ENCODE measurements around the gene HGS.
A peak's percentile ranks its signal among the peaks of the same experiment; 100 is the strongest.
"Not testable (repeated sequence)": the region's sequence is repeated elsewhere in the genome, so short reads cannot be mapped to it uniquely, and the experiment has no call there.

Gene HGS

DNA sequence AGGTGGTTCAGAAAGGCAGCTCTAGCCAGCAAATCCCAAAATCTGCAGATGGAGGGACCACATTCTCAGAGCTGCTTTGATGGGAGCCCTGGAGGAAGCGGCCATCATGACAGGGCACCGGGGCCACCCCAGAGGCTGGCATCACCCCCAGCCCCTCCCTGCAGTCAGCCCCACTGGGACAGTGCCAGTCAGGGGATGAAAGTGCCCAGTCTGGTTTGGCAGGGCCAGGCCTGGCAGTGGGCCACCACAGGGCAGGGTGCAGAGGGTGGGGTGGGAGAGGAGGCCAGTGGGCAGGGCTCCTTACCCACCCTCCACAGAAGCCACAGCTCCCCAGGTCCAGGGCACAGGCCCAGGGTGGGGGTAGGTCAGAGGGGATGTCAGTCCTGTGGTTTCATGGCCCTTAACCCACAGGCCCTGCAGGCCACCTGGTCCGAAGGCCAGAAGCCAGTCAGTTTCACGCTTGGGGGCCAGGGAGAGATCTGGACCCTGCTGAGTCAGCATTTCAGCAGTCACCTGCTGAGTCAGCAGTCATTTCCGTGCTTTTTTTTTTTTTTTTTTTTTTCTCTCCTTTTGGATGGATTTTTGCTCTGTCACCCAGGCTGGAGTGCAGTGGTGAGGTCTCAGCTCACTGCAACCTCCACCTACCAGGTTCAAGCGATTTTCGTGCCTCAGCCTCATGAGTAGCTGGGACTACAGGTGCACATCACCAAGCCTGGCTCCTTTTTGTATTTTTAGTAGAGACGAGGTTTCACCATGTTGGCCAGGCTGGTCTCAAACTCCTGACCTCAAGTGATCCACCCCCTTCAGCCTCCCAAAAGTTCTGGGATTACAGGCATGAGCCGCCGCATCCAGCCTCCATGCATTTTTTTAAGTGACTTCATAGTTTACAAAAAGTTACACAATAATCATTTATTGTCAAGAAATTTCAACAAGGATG, 38.6 kb downstream of the HGS start:
- no peak for DNase-seq

DNA sequence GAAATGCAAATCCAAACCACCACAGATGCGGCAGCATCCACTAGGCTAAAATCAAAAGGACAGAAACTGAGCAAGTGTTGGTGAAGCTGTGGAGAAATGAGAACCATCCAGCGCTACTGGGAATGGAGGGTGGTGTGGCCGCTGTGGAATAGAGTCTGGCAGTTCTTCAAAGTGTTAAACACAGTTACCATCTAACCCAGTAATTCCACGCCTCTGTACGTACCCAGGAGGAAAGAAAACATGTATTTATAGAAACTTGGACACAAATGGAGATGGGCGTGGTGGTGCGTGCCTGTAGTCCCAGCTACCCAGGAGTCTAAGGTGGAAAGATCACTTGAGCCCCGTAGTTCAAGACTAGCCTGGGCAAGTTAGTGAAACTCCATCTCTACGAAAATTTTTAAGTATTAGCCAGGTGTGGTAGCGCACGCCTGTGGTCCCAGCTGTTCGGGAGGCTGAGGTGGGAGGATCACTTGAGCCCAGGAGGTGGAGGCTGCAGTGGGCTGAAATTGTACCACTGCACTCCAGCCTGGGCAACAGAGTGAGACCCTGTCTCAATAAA, 39.9 kb downstream of the HGS start:
- DNase-seq: no peak

DNA sequence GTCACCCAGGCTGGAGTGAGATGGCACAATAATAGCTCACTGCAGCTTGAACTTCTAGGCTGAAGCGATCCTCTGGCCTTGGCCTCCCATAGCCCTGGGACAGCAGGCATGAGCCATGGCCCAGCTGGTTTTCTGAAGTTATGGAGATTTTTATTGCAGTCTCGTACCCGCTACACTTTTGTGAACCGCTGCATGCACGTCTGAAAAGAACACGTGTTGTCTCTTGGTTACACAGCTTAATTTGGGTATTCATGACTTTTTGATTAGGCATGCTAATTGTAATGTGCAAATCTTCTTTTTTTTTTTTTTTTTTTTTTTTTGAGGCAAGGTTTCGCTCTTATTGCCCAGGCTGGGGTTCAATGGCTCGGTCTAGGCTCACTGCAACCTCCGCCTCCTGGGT, 41.6 kb downstream of the HGS start:
- DNase-seq: no peak

DNA sequence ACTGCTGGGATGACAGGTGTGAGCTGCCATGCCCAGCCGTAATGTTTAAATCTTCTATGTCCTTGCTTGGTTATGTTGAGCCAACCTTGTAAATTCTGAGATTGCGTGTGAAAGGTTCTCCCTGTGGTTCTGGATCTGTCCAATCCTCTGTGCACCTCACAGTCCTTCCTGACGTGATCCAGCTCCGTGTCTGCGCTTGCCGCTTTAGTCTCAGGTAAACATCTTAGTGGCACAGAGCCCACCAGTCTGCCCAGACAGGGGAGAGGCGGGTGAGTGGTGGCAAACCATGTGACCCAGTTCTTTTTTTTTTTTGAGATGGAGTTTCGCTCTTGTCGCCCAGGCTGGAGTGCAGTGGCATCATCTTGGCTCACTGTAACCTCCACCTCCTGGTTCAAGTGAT, 42.2 kb downstream of the HGS start:
- DNase-seq: no peak

DNA sequence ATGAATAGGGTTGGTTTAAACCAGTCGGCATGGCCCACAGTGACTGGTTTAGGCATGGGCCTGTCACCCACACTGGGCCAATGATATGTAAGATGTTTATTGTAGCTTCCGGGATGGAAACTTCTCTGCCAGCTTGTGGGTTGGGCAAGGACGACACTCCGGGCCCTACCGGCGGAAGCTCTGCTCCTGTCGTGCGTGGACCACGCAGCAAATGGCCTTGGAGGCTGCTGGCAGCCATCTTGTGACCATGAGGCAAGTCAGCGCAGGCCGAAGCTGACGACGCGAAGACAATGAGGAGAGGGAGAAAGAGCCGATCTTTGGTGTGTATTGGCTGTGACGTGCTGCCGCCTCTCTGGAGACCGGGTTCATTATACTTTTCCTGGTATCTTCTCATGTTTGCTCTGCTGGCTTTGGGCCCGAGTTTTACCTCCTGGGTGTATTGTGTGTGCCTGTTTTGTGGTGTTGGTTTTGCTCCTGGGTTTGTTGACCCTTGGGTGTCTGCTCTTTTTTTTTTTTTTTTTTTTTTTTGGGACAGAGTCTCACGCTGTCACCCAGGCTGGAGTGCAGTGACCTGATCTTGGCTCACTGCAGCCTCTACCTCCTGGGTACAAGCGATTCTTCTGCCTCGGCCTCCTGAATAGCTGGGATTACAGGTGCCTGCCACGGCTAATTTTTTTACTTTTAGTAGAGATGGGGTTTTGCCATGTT, 43.7 kb downstream of the HGS start:
- no peak for DNase-seq

DNA sequence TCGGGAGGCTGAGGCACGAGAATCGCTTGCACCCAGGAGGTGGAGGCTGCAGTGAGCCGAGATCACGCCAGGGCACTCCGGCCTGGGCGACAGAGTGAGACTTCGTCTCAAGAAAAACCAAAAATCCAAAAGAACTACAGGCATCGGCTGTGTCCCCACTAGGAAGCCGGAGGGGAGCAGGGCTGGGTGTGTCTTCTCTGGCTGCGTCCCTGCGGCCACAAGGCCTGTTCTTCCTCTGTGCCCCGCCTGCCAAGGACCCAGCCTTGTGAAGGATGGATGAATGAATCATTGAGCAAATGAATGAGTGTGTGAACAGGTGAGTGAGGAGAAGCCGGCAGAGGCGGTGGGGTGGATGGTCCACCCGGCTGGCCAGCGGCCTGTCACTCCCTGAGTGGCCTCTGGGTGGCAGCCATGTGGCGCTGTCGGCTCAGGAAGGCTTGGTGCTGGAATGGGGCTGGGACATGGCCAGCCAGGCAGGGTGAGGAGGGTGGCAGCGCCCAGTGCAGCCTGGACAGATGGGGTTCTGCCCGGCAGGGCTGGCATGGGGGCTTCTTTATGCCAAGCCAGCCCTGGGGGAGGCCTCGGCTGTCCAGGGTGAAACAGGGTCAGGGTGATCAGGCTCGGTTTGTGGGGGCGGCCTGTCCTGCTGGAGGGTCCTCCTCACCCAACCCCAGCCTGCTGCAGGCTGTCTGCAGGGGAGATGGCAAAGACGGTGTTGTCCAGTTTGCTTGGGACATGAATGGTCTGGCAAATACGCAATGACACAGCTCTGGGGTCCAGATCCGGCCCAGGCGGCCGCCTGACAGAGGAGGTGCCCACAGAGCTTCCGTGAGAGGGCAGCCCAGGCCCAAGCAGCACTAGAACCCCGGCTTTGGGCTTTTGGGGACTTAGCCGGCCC, 49.9 kb downstream of the HGS start:
- DNase-seq: peak; percentile 86 to 87

DNA sequence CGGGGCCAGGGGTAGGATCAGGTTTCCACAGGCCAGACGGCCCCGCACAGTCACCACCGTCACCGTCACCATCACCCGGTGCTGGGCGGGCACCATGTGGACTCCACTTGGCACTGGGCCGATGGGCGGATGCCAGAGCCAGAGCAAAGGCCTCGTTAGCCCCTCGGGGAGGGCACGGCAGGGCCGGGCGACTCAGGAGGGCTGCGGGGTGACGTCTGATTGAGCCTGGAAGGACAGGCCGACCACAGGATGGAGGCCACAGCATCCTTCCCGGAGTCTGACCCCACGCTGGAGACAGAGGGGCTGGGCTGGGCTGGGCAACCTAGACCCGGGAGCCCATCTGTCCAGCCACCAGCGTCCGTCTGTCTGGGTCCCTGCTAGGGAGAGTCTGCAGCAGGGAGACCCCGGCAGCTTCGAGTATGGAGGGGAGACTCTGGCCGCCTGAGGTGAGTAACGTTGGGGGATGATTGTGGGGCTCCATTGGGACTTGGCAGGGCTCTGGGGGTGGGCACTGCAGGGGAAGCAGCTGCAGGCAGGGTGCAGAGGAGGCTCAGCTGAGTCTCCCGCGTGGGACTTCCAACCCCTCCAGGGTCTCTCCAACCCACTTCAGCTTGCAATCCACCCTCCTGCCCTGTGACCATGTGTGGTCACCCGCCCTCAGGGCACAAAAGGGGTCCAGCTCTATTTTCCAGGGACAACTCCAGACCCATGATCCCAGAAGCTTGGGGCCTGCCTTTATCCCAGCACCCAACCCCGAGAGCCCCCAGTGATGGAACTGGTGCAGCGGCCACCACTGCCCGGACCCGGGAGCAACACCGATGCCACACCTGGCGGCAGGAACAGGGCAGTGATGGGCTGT, 50.8 kb downstream of the HGS start:
- DNase-seq: no peak

DNA sequence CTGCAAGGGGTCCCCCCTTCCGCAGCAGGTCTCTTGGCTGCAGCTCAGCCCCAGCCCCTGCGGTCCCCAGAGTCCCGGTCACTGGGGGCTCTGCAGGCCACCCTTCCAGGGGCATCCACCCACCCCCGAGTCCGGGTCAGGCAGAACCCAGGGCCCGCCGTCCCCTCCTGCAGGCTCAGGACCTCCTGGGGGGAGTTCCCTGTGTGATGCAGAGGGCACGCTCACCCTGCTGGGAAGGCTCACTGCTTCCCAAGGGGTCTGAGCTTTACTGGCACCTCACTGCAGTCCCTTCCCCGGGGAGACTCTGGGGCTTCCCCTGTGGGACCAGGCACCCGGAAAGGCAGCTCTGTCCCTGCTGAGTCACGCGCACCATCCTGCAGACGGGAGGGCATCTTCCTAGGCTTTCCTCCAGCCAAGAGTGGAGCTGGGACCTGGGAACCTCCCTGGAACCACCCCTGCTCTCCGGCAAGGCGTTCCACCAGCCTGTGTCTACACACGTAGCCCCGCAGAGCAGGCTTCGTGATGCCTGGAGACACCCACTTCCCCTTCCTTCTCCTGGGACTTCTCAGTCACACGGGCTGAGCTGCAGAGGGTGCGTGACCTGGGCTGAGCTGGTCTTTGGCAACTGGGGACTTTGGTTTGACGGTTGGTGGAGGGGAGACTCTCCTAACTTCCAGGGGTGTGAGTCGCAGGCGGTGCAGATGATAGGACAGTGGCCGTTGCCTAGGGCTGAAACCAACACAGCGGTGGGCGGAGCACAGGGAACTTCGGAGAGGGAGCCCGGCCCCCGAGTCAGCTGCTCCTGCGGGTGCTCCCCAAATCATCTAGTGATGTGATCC, 51.7 kb downstream of the HGS start:
- DNase-seq: peak; percentile 100

DNA sequence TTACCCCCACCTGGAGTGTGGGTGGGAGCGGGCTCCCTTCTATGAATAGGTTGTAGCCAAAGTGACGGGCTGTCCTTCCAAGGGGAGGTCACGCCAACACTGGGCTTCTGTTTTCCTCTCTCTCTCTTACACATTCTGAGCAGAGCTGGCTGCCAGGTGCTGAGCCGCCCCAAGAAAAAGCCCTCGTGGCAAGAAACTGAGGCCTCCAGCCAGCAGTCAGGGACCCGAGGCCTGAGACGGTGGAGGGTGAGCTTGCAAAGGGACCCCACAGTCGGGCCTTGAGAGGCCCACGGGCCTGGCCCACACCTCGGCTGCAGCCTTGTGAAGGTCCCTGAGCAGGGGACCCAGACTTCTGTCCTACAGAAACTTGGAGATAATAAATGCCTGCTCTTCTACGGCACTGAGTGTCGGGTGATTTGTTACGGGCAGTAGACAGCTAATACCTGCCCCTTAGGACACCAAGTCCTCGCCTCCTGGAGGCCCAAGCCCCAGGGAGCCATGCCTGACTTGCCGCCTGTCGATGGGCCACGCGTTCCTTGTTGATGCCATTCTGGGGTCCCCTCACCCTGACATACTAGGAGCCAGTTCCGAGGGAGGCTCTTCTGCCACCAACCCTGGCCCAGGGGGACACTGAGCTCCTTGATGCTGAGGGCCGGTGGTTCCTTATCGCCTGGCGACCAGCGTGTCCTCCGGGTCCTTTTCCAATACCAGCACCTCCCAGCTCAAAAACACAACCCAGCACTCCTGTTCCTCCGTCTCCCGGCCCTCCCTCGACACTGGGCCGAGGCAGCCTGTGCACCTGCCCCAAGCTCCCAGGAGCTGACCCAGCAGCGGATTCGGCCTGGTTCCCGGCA, 54.4 kb downstream of the HGS start:
- DNase-seq: no peak

DNA sequence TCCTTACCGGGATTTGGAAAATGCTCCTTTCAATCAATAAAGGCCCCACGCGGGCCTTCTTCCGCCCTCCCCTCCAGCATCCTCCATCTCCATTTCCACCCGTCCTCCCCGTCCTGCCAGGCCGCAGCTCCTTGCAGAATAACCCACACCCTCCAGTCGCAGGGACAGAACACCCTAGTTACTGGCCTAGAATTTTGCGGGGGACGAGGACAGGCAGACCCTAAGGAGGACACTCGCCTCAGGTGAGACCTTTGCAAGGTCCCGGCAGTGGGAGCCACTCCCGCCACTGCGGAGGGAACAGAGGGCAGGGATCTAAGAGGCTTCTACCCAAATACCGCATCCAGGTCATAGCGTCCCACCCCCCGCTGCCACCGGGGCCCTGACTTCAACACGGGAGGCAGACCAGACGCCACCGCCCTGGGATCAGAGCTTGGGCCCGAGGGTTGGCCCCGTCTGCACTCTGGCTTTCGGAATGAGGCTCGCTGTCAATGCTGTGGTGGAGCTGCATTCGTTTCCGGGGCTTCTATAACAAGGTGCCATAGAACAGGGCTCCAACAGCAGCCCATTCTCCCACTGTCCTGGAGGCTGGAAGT, 55.1 kb downstream of the HGS start:
- DNase-seq: no peak

DNA sequence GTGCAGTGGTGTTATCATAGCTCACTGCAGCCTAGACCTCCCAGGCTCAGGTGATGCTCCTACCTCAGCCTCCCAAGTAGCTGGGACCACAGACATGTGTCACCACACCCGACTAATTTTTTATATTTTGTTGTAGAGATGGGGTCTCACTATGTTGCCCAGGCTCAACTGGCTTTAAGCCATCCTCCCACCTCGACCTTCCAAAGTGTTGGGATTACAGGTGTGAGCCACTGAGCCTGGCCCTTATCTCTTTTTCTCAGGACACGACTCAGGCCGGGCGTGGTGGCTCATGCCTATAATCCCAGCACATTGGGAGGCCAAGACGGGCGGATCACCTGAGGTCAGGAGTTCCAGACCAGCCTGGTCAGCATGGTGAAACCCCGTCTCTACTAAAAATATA, 55.8 kb downstream of the HGS start:
- DNase-seq: not testable (repeated sequence)

DNA sequence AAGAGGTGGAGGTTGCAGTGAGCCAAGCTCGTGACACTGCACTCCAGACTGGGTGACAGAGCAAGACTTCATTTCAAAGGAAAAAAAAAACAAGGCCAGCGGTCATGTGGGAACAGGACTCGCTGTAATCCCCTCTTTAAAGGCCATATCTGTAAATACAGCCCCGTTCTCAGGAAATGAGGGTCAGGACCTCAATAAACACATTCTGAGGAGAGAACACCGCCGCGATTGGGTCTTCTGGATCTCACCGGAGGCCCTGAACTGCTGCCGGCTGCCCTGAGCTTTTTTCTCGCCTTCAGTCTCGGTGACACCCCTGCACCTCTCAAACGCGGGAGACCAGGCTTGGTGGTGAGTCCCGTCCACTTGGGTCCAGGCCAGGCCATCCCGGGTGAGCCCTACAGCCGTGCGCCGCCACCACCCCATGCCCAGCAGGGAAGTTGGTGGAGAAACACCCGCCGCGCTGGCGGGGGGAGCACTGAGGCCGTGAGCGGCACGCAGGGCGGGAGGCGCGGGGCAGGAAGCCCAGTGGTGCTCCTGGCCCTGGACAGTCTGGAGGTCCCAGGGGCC, 56.7 kb downstream of the HGS start:
- DNase-seq: no peak

DNA sequence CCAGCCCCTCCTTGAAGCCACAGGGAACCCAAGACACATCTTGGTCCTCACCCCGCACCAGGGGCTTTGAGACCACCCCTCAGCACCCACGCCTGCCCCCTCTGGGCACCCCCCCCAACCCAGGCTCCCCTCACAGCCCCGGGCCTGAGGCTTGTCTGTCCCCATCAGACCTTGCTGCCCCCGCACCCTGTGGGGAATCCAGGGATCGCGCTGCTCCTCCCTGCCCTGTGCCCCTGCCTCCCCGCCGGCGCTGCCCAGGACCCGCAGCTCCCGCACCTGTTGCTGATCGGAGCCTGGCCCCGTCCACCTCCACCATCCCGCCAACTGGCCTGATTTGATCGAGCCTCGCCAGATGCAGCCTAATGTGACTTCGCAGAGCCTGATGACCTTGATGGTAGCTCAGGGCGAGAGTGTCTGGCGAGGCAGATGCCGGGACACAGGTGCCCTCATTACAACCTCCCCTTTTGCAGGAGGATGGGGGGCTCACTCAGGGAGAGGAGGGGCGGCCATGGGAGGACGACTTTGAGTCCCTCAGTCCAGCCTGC, 57.3 kb downstream of the HGS start:
- DNase-seq: no peak

DNA sequence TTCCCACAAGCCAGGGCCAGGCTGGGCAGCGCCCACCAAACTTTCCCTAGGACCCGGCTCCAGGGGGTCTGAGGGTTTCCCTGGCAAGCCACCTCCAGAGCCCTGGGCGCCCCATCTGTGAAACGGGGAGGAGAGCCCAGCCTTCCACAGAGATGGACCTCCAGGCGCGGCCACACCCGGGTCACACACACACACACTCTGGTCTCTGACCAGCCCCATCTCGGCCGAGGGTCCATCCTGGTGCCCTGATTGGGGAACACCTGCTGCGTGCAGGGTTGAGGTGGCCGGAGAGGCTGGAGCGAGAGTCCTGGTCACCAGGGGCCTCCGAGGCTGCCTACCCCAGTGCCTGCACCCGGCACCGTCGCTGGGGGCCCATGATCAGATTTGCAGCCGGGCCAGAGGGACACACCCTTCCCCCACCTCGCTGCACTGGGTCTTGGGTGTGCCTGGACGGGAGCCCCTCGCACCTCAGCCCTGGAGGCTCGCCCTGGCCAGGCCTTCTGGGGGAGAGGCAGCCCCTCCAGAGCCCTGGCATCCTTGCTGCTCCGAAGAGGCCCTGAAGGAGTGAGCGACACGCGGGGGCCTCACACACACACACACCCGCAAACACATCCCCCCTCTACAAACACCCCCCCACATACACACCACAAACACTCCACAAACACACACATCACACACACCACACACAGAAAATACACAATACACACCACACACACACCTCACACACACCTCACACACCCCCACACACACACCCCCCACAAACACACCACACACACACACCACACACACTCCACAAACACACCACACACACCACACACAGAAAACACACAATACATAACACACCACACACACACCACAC, 58.0 kb downstream of the HGS start:
- DNase-seq: no peak
